H1 (cell line): ENCODE measurements around the gene KDR. TPM values are rescaled to one million over a fixed set of nuclear protein-coding genes. Genes with fewer than 3 reads are reported as not detected.

Experiments
- CTCF ChIA-PET: fragments of 300-600 bp; sonication (Branson Sonifier 250); formaldehyde crosslinking; loops from one replicate; lab custom pipeline; 2021; ENCODE audit not compliant: partially characterized antibody; lab: Charles Lee
- POLR2A ChIA-PET: fragments of 300-600 bp; sonication (Branson Sonifier 250); formaldehyde crosslinking; loops from one replicate; lab custom pipeline; 2021; ENCODE audit warnings: inconsistent platforms; ENCODE audit not compliant: partially characterized antibody; lab: Charles Lee
- DNase-seq, 2 experiments: peaks; one replicate each; pipeline versions ENCODE4 v3.0.0 to v3.0.0-alpha.2; 2010 to 2022; ENCODE audit warnings: low spot score in 2 of 2, low read depth in 1 of 2, mixed read lengths in 1 of 2
- FAIRE-seq: peaks from 2 replicates; lab custom pipeline; 2011; peaks lifted over from hg19 to GRCh38; lab: Jason Lieb, UNC
- H2AFZ ChIP-seq: 2 replicates; pipeline ENCODE4 v1.8.1; 2012; ENCODE audit warnings: low read length, inconsistent platforms
- H2AK5ac ChIP-seq: 2 replicates; pipeline ENCODE4 v1.6.1; 2013; ENCODE audit warnings: low read depth, low read length
- H2BK120ac ChIP-seq: replicated peaks from 2 replicates; pipeline ENCODE3; 2013; ENCODE audit warnings: low read depth, low read length, inconsistent platforms
- H2BK12ac ChIP-seq: 2 replicates; pipeline ENCODE4 v1.6.1; 2013; ENCODE audit warnings: low read depth, low read length
- H2BK15ac ChIP-seq: 2 replicates; pipeline ENCODE4 v1.6.1; 2013; ENCODE audit warnings: low read length
- H2BK20ac ChIP-seq: 2 replicates; pipeline ENCODE4 v1.6.1; 2013; ENCODE audit warnings: low read length
- H2BK5ac ChIP-seq: 2 replicates; pipeline ENCODE4 v1.6.1; 2013; ENCODE audit warnings: low read depth, low read length
- H3K14ac ChIP-seq: 2 replicates; pipeline ENCODE4 v1.6.1; 2013; ENCODE audit warnings: inconsistent platforms; ENCODE audit not compliant: insufficient read length
- H3K18ac ChIP-seq: 2 replicates; pipeline ENCODE4 v1.6.1; 2013; ENCODE audit warnings: low read length; ENCODE audit errors: extremely low read depth
- H3K23ac ChIP-seq: 2 replicates; pipeline ENCODE4 v1.6.1; 2013; ENCODE audit warnings: inconsistent platforms; ENCODE audit not compliant: insufficient read length
- H3K23me2 ChIP-seq: 2 replicates; pipeline ENCODE4 v1.6.1; 2013; ENCODE audit warnings: low read depth, low read length
- H3K27ac ChIP-seq: 2 replicates; pipeline ENCODE4 v1.6.1; 2011; ENCODE audit warnings: low read depth, low read length, inconsistent platforms
- H3K27me3 ChIP-seq, 4 experiments: replicated peaks in 1 of 4; 1 replicate in 1 of 4; 2 replicates in 3 of 4; pipeline versions ENCODE4 v1.6.1 to v1.8.1; 2011 to 2013; ENCODE audit warnings: low read length in 3 of 4, mild to moderate bottlenecking in 3 of 4, inconsistent platforms in 2 of 4, mixed read lengths in 2 of 4, moderate library complexity in 1 of 4; ENCODE audit not compliant: control insufficient read depth in 3 of 4, insufficient read depth in 3 of 4; ENCODE audit errors: extremely low read depth in 1 of 4
- H3K36me3 ChIP-seq, 4 experiments: 2 replicates each; pipeline versions ENCODE4 v1.6.1 to v1.8.1; 2011 to 2013; ENCODE audit warnings: mild to moderate bottlenecking in 4 of 4, low read length in 3 of 4, moderate library complexity in 2 of 4, control low read depth in 1 of 4, inconsistent platforms in 1 of 4; ENCODE audit not compliant: insufficient read depth in 4 of 4, control insufficient read depth in 2 of 4
- H3K4ac ChIP-seq: replicated peaks from 2 replicates; pipeline ENCODE3; 2013; ENCODE audit warnings: low read length, low read depth, mixed read lengths, inconsistent platforms; ENCODE audit not compliant: insufficient read length
- H3K4me1 ChIP-seq, 4 experiments: replicated peaks in 1 of 4; 1 replicate in 1 of 4; 2 replicates in 3 of 4; pipeline versions ENCODE4 v1.6.1 to v1.8.1; 2011 to 2013; ENCODE audit warnings: low read length in 3 of 4, inconsistent platforms in 2 of 4, mixed read lengths in 1 of 4; ENCODE audit not compliant: insufficient read depth in 4 of 4, control insufficient read depth in 3 of 4
- H3K4me2 ChIP-seq, 2 experiments: 2 replicates each; pipeline versions ENCODE4 v1.6.1 to v1.8.1; 2011 to 2013; ENCODE audit warnings: low read depth in 2 of 2, low read length in 2 of 2, control low read depth in 1 of 2, inconsistent platforms in 1 of 2, mild to moderate bottlenecking in 1 of 2; ENCODE audit not compliant: insufficient read depth in 1 of 2
- H3K4me3 ChIP-seq, 4 experiments: fragments of 200-600, 300-600 bp in 1 of 4; sonication (generic), shearing (Covaris generic), sonication (Bioruptor Twin) in 1 of 4; 2 replicates each; pipeline versions ENCODE4 v1.5.1 to v1.8.1; 2011 to 2016; ENCODE audit warnings: low read length in 4 of 4, low read depth in 3 of 4, control low read depth in 2 of 4, inconsistent platforms in 2 of 4, mild to moderate bottlenecking in 2 of 4, mixed read lengths in 1 of 4, moderate library complexity in 1 of 4; ENCODE audit not compliant: insufficient read depth in 2 of 4; ENCODE audit errors: extremely low read depth in 1 of 4
- H3K56ac ChIP-seq: replicated peaks from 2 replicates; pipeline ENCODE3; 2013; ENCODE audit warnings: low read depth, mild to moderate bottlenecking, mixed read lengths, low read length, inconsistent platforms; ENCODE audit not compliant: insufficient read length
- H3K79me1 ChIP-seq: 2 replicates; pipeline ENCODE4 v1.6.1; 2013; ENCODE audit warnings: low read depth, low read length, control low read depth
- H3K79me2 ChIP-seq, 2 experiments: 2 replicates each; pipeline versions ENCODE4 v1.6.1 to v1.8.1; 2012 to 2013; ENCODE audit warnings: low read length in 2 of 2, mild to moderate bottlenecking in 2 of 2, inconsistent platforms in 1 of 2; ENCODE audit not compliant: insufficient read depth in 2 of 2, control insufficient read depth in 1 of 2
- H3K9ac ChIP-seq, 4 experiments: replicated peaks in 1 of 4; 1 replicate in 1 of 4; 2 replicates in 3 of 4; pipeline versions ENCODE4 v1.6.1 to v1.8.1; 2011 to 2013; ENCODE audit warnings: low read depth in 3 of 4, low read length in 3 of 4, control low read depth in 2 of 4, mild to moderate bottlenecking in 2 of 4, moderate library complexity in 2 of 4, inconsistent platforms in 1 of 4; ENCODE audit errors: extremely low read depth in 1 of 4
- H3K9me3 ChIP-seq, 2 experiments: 2 replicates each; pipeline versions ENCODE4 v1.6.1 to v1.8.1; 2012 to 2013; ENCODE audit warnings: mild to moderate bottlenecking in 2 of 2, moderate library complexity in 2 of 2, control low read depth in 1 of 2, inconsistent platforms in 1 of 2, low read depth in 1 of 2, low read length in 1 of 2, mixed read lengths in 1 of 2; ENCODE audit not compliant: insufficient read depth in 2 of 2
- H4K20me1 ChIP-seq, 2 experiments: replicated peaks in 1 of 2; 2 replicates each; pipeline versions ENCODE3 to v1.8.1; 2011 to 2013; ENCODE audit warnings: inconsistent platforms in 2 of 2, low read length in 2 of 2, mild to moderate bottlenecking in 1 of 2; ENCODE audit not compliant: insufficient read depth in 2 of 2, control insufficient read depth in 1 of 2
- H4K5ac ChIP-seq: 2 replicates; pipeline ENCODE4 v1.6.1; 2013; ENCODE audit warnings: low read length, low read depth, mixed read lengths, inconsistent platforms; ENCODE audit not compliant: insufficient read length
- H4K8ac ChIP-seq: 2 replicates; pipeline ENCODE4 v1.8.0; 2013; ENCODE audit warnings: mild to moderate bottlenecking, moderate library complexity, low read length, inconsistent platforms; ENCODE audit not compliant: insufficient read depth; ENCODE audit errors: extremely low read depth
- H4K91ac ChIP-seq: replicated peaks from 2 replicates; pipeline ENCODE3; 2013; ENCODE audit warnings: low read length, mixed read lengths, inconsistent platforms; ENCODE audit not compliant: insufficient read length
- ASH2L ChIP-seq: fragments of 200-600, 300-600 bp; sonication (generic); IDR thresholded peaks from one replicate; pipeline ENCODE4 v1.7.1; 2017; ENCODE audit warnings: low read length
- CTBP2 ChIP-seq: IDR thresholded peaks from 2 replicates; pipeline ENCODE4 v1.7.0; 2011; ENCODE audit warnings: borderline replicate concordance, mild to moderate bottlenecking, moderate library complexity, mixed read lengths, low read length; ENCODE audit not compliant: insufficient read depth, insufficient read length
- GABPA ChIP-seq: IDR thresholded peaks from 2 replicates; pipeline ENCODE4 v1.6.1; 2011; ENCODE audit warnings: mild to moderate bottlenecking, low read length, moderate library complexity, borderline replicate concordance; ENCODE audit not compliant: insufficient read depth
- HDAC2 ChIP-seq, 2 experiments: fragments of 300-600 bp in 1 of 2; sonication (generic) in 1 of 2; IDR thresholded peaks; 2 replicates each; pipeline ENCODE4 v1.6.1; 2011 to 2012; ENCODE audit warnings: low read depth in 2 of 2, low read length in 2 of 2, mild to moderate bottlenecking in 2 of 2, moderate library complexity in 2 of 2, borderline replicate concordance in 1 of 2, inconsistent platforms in 1 of 2
- KDM5A ChIP-seq: fragments of 200-600 bp; IDR thresholded peaks from 2 replicates; pipeline ENCODE4 v1.7.1; 2012; ENCODE audit warnings: mild to moderate bottlenecking, low read length, inconsistent platforms, mixed read lengths
- RAD21 ChIP-seq, 2 experiments: IDR thresholded peaks in 1 of 2; conservative IDR thresholded peaks in 1 of 2; 2 replicates each; pipeline ENCODE4 v1.6.1; 2011; ENCODE audit warnings: low read depth in 2 of 2, low read length in 2 of 2, improper control_type of control experiment in 1 of 2, inconsistent platforms in 1 of 2, mild to moderate bottlenecking in 1 of 2, moderate library complexity in 1 of 2
- RXRA ChIP-seq: IDR thresholded peaks from 2 replicates; pipeline ENCODE4 v1.6.1; 2011; ENCODE audit warnings: low read depth, mild to moderate bottlenecking, low read length, moderate library complexity; ENCODE audit not compliant: insufficient read depth
- SIRT6 ChIP-seq: IDR thresholded peaks from one replicate; pipeline ENCODE4 v1.7.1; 2012; ENCODE audit warnings: low read length, inconsistent platforms
- SP1 ChIP-seq: IDR thresholded peaks from 2 replicates; pipeline ENCODE4 v1.6.1; 2011; ENCODE audit warnings: low read depth, low read length
- TBP ChIP-seq: IDR thresholded peaks from 2 replicates; pipeline ENCODE4 v1.6.1; 2011; ENCODE audit warnings: low read depth, low read length, improper control_type of control experiment
- TCF12 ChIP-seq: IDR thresholded peaks from 2 replicates; pipeline ENCODE4 v1.6.1; 2011; ENCODE audit warnings: low read depth, mild to moderate bottlenecking, low read length
- YY1 ChIP-seq: IDR thresholded peaks from 2 replicates; pipeline ENCODE4 v1.6.1; 2011; ENCODE audit warnings: low read depth, mild to moderate bottlenecking, low read length
- WGBS, 2 experiments: shearing (Covaris generic) in 1 of 2; methylation state at CpG; one replicate each; pipeline versions ENCODE4 v1.1.6 to v1.1.7; 2013 to 2015; ENCODE audit warnings: low lambda C conversion rate in 2 of 2, mixed read lengths in 2 of 2, inconsistent platforms in 1 of 2, low coverage in 1 of 2, missing lambda C conversion rate in 1 of 2; ENCODE audit not compliant: insufficient replicate concordance in 2 of 2, insufficient coverage in 1 of 2, insufficient read length in 1 of 2; ENCODE audit errors: extremely low coverage in 1 of 2, missing lambda C conversion rate in 1 of 2; 5-methylcytosine and 5-hydroxymethylcytosine counted together
- polyA plus RNA-seq, 7 experiments: library from polyadenylated mRNA; depleted of rRNA in 3 of 7; stranded (reverse) in 5 of 7; unstranded in 2 of 7; fragments of >200 nt in 5 of 7; fragments of 200-250 nt in 2 of 7; gene quantifications; 1 replicate in 5 of 7; 2 replicates in 1 of 7; 4 replicates in 1 of 7; pipeline versions ENCODE4 v1.2.1 to v1.2.3, GENCODE V29; 2011 to 2013; ENCODE audit warnings: missing spikeins in 2 of 7, mixed read lengths in 2 of 7
- total RNA-seq: library from RNA; stranded (reverse); fragmentation: NEBNext Ultra II Directional; extraction: Animal tissue kit (Norgen Biotek cat#: 25700); gene quantifications from 2 replicates; pipeline ENCODE4 v1.2.1, GENCODE V29; 2021
- TF ChIP-seq, protein P1 (sequence below): IDR thresholded peaks from 2 replicates; pipeline ENCODE4 v1.6.1; 2011; ENCODE audit warnings: low read length, improper control_type of control experiment

Gene KDR
- total and polyA plus RNA-seq, 2 of the 8 experiments (the other 6 are each of a cell fraction or from before 2014, with no cell fraction given): 69.3 to 106 TPM

GRCh38 chr4:55173580-55173979 is 48.2 kb upstream of the KDR start:
- H3K4ac ChIP-seq: no peak overlapping the region
- no peak overlapping the region for H3K14ac ChIP-seq
- no peak overlapping the region for H2BK120ac ChIP-seq
- H3K9me3 ChIP-seq: no peaks in the 10 kb centered on the region; a peak in 1 of 4 replicates
- H3K23ac ChIP-seq: no peak overlapping the region
- H2BK12ac ChIP-seq: no peak overlapping the region
- H2AFZ ChIP-seq: no peak overlapping the region
- no peak for TF ChIP-seq GABPA
- no peak for TF ChIP-seq SIRT6
- TF ChIP-seq, protein P1, sequence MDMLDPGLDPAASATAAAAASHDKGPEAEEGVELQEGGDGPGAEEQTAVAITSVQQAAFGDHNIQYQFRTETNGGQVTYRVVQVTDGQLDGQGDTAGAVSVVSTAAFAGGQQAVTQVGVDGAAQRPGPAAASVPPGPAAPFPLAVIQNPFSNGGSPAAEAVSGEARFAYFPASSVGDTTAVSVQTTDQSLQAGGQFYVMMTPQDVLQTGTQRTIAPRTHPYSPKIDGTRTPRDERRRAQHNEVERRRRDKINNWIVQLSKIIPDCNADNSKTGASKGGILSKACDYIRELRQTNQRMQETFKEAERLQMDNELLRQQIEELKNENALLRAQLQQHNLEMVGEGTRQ: no peak
- TF ChIP-seq HDAC2 (IDR thresholded peaks at IDR 0.05; ENCODE audit: borderline replicate concordance in 1 of 2, low read depth in 2 of 2, low read length in 2 of 2): no peak
- no peak for TF ChIP-seq TCF12
- TF ChIP-seq RXRA: no peak
- no peak for TF ChIP-seq TBP
- TF ChIP-seq KDM5A: no peak
- no peak for TF ChIP-seq ASH2L
- TF ChIP-seq RAD21 (IDR thresholded peaks at IDR 0.05 in 1 of 2, conservative IDR thresholded peaks at IDR 0.05 in 1 of 2; ENCODE audit: low read depth in 2 of 2, low read length in 2 of 2): no peak
- TF ChIP-seq SP1: no peak
- TF ChIP-seq YY1: no peak
- TF ChIP-seq CTBP2: no peak
- POLR2A ChIA-PET: no interaction called here
- H3K27me3 ChIP-seq: no peaks in the 10 kb centered on the region
- H4K8ac ChIP-seq: no peak overlapping the region
- no peaks in the 10 kb centered on the region for H4K20me1 ChIP-seq
- WGBS, 2 experiments: 82% methylated on average over 1 of the region's 1 CpG; no CpG with 5 or more reads in 1 of the 2 experiments
- H3K79me2 ChIP-seq: no peaks in the 10 kb centered on the region
- no peak overlapping the region for H3K18ac ChIP-seq
- no peak overlapping the region for H3K9ac ChIP-seq
- H3K79me1 ChIP-seq: no peaks in the 10 kb centered on the region
- DNase-seq (no peak), FAIRE-seq (no peak)
- H3K36me3 ChIP-seq: no peaks in the 10 kb centered on the region
- H3K4me1 ChIP-seq: peaks cover 0 to 9% (median 1%) of the 10 kb centered on the region in 4 experiments; a peak in 4 of 7 replicates
- no peaks in the 10 kb centered on the region for H3K23me2 ChIP-seq
- no peak overlapping the region for H2BK20ac ChIP-seq
- no peak overlapping the region for H3K4me2 ChIP-seq
- no peak overlapping the region for H2AK5ac ChIP-seq
- H2BK5ac ChIP-seq: no peak overlapping the region
- CTCF ChIA-PET: interaction anchor here (6.7 kb wide), 1 partner anchor 12 kb away, joined by 50 read pairs; no protein-coding TSS in a partner anchor
- H3K27ac ChIP-seq: no peak overlapping the region
- no peak overlapping the region for H3K56ac ChIP-seq
- no peak overlapping the region for H4K91ac ChIP-seq
- no peak overlapping the region for H3K4me3 ChIP-seq
- H2BK15ac ChIP-seq: no peak overlapping the region
- no peak overlapping the region for H4K5ac ChIP-seq
